Breast epithelium (tissue), 3 donors: ENCODE results near the gene TBX2.

Source experiments
- POLR2AphosphoS5 ChIP-seq, 3 donors: sonication (generic); formaldehyde crosslinking; IDR thresholded peaks; one replicate each; pipeline ENCODE4 v1.6.1; 2017; ENCODE audit warnings: antibody characterized with exemption in 3 of 3
- TF ChIP-seq, protein P1 (sequence below), 3 donors: fragments of 450-650 bp; IDR thresholded peaks; one replicate each; pipeline ENCODE4 v1.5.1; 2016 to 2017; ENCODE audit warnings: antibody characterized with exemption in 3 of 3, mild to moderate bottlenecking in 3 of 3, moderate library complexity in 3 of 3

DNA sequence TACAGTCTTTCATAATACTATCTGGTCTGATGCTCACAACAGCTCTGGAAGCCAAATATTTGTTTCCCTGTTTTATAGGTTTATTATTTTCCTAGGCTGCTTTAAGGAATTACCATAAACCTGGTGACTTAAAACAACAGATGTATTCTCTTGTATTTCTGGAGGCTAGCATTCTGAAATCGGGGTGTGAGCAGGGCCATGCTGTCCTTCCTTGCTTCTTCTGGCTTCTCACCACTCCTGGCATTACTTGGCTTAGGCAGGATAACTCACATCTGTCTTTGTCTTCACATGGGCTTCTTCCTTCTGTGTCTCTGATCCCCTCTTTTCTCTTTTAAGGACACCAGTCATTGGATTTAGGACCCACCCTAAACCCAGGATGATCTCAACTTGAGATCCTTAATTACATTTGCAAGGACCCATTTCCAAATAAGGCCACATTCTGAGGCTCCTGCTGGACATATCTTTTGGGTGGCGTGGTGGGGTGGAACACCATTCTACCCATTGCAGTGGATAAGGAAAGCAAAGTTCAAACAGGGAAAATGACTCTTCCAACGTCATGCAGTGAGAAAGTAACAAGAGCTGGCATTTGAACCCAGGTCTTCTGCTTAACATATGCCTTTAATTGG is 39.2 kb upstream of the TBX2 start:
- TF ChIP-seq, protein P1, sequence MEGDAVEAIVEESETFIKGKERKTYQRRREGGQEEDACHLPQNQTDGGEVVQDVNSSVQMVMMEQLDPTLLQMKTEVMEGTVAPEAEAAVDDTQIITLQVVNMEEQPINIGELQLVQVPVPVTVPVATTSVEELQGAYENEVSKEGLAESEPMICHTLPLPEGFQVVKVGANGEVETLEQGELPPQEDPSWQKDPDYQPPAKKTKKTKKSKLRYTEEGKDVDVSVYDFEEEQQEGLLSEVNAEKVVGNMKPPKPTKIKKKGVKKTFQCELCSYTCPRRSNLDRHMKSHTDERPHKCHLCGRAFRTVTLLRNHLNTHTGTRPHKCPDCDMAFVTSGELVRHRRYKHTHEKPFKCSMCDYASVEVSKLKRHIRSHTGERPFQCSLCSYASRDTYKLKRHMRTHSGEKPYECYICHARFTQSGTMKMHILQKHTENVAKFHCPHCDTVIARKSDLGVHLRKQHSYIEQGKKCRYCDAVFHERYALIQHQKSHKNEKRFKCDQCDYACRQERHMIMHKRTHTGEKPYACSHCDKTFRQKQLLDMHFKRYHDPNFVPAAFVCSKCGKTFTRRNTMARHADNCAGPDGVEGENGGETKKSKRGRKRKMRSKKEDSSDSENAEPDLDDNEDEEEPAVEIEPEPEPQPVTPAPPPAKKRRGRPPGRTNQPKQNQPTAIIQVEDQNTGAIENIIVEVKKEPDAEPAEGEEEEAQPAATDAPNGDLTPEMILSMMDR (IDR thresholded peaks at IDR 0.05) = no peak
- no peak for TF ChIP-seq POLR2AphosphoS5 (IDR thresholded peaks at IDR 0.05)
